Mucosa of gallbladder (tissue), 1 donor: Measurements from ENCODE around the gene GOLGB1. TPM values are rescaled to one million over a fixed set of nuclear protein-coding genes. Genes with fewer than 3 reads are reported as not detected.

Experiments
- DNase-seq: peaks from one replicate; pipeline ENCODE4 v3.0.0-alpha.2; 2020; ENCODE audit warnings: low spot score
- total RNA-seq: library from RNA; stranded (reverse); gene quantifications from one replicate; pipeline ENCODE4 v1.2.1, GENCODE V29; 2021
- donor health status: DM: no; HTN: no; CAD: no.

GOLGB1 gene
- total RNA-seq, 1 donor from 2014 or later = 79.9 TPM

- no peak for DNase-seq
Observed at GRCh38 chr3:121642601-121643314, 106.8 kb downstream of the GOLGB1 start.

- DNase-seq = no peak
Observed at GRCh38 chr3:121641127-121641526, 108.4 kb downstream of the GOLGB1 start.

GRCh38 chr3:121637922-121638321 is 111.6 kb downstream of the GOLGB1 start:
- DNase-seq = no peak

DNA sequence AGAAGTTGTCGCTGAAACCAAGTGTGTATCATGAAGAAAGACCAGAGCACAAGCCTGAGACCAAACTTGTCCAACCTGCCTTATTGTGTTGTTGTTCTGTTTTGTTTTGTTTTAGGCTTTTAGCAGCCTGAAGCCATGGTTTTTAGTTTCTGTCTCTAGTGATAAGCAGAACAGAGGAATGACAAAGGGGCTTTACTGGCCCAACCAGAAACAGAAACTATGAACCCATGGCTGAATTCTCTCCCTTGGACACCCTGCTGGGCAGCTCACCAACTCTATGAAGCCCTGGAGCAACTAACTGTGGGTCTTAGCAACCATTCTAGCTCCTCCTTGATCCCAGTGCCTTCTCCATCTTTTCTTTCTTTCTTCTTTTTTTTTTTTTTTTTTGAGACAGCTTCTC is 119.2 kb downstream of the GOLGB1 start:
- DNase-seq = no peak

DNA sequence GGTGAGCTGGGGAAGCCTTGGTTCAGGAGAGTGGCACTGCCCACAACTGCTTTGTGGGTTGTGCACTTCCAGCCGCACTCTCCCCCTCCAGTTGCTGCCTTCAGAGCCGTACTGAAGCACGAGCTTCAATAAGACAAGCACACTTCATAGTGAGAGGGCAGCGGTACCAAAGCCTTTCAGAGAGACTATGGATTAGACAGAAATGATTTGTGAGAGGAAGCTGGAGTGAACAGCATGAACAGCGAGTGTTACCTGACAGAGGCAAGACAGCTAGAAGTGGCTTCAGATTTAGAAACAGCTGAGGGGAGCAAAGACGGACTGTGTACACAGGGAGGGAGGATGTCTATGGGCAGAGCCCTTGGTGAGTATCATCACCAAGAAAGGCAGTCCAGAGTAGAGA is 119.9 kb downstream of the GOLGB1 start:
- no peak for DNase-seq

GRCh38 chr3:121627622-121628021 is 121.9 kb downstream of the GOLGB1 start:
- no peak for DNase-seq

- DNase-seq = no peak
Observed at GRCh38 chr3:121627211-121627610, 122.3 kb downstream of the GOLGB1 start.

DNA sequence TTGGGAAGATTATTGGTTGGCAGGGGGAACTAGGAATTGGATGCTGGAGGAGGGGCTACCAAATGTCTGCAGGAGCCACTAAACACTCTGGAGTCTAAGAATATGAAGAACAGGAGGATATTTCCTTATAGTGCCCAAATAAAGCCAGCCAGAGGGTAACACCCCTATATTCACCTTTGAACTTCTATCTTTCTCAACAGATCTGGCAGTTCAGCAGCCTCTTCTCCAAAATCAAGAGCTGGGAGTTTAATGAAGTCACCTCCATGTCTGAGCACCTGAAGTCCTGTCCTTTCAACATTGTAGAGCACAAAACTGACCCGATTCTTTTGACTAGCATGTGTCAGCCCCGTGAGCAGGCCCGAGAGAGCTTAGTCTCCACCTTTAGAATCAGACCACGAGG is 123.0 kb downstream of the GOLGB1 start:
- no peak for DNase-seq

- no peak for DNase-seq
Observed at GRCh38 chr3:121624147-121624899, 125.2 kb downstream of the GOLGB1 start.

DNA sequence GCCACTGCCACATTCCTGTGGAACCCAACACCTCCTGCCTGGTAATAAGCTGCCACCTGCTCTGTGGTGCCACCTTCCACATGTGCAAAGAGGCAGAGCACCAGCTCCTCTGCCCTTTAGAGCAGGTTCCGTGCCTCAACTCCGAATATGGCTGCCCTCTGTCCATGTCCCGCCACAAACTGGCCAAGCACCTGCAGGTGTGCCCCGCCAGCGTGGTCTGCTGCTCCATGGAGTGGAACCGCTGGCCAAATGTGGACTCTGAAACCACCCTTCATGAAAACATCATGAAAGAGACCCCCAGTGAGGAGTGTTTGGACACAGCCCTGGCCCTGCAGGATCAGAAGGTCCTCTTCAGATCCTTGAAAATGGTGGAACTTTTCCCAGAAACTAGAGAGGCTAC is 128.1 kb downstream of the GOLGB1 start:
- no peak for DNase-seq

- DNase-seq = no peak
Observed at GRCh38 chr3:121619691-121620090, 129.8 kb downstream of the GOLGB1 start.

Other genes with a start within 250 kb of the GOLGB1 start
- 0.37 TPM for gene POLQ, start 203.8 kb downstream of the GOLGB1 start, total RNA-seq
- not detected for gene ARGFX, start 181.8 kb downstream of the GOLGB1 start, total RNA-seq
- gene FBXO40, start 156.4 kb downstream of the GOLGB1 start, total RNA-seq = 0.03 TPM
- gene HCLS1, start 88.8 kb downstream of the GOLGB1 start, total RNA-seq = 48.7 TPM
- gene IQCB1, start 85.3 kb upstream of the GOLGB1 start, total RNA-seq = 15.9 TPM
- gene EAF2, start 85.5 kb upstream of the GOLGB1 start, total RNA-seq = 5.2 TPM
- gene SLC15A2, start 144.7 kb upstream of the GOLGB1 start, total RNA-seq = 18.8 TPM